SK-N-SH (cell line): ENCODE data around the gene DMRT2. TPM values are rescaled to one million over a fixed set of nuclear protein-coding genes. Genes with fewer than 3 reads are reported as not detected.

Experiments used
- CTCF ChIA-PET: fragments of 300-600, 350-600 bp; formaldehyde crosslinking; extraction: SDS; loops from one replicate; lab custom pipeline; 2021; lab: Yijun Ruan, JAX
- POLR2A ChIA-PET: fragments of 350-600 bp; sonication (Branson Sonifier 250); formaldehyde crosslinking; extraction: SDS; loops from one replicate; lab custom pipeline; 2020; ENCODE audit warnings: antibody characterized with exemption, inconsistent platforms; lab: Yijun Ruan, JAX
- DNase-seq: peaks from one replicate; pipeline ENCODE4 v3.0.0; 2012
- H2AFZ ChIP-seq: fragments of 200-600 bp; sonication (generic); 2 replicates; pipeline ENCODE4 v1.8.1; 2016; ENCODE audit warnings: antibody characterized with exemption, mild to moderate bottlenecking, low read depth
- H3F3A ChIP-seq: fragments of 200-600 bp; sonication (generic); replicated peaks from 2 replicates; pipeline ENCODE3; 2016; ENCODE audit warnings: antibody characterized with exemption, mild to moderate bottlenecking; ENCODE audit not compliant: insufficient read depth
- H3K27ac ChIP-seq, 2 experiments: fragments of 200-500 bp in 1 of 2; fragments of 200-600 bp in 1 of 2; sonication (Bioruptor generic) in 1 of 2; sonication (generic), shearing (Covaris generic) in 1 of 2; 2 replicates each; pipeline versions ENCODE4 v1.5.1 to v1.6.1; 2014 to 2016; ENCODE audit warnings: low read depth in 2 of 2, inconsistent platforms in 1 of 2, low read length in 1 of 2, mild to moderate bottlenecking in 1 of 2, mixed read lengths in 1 of 2
- H3K27me3 ChIP-seq: fragments of 200-600 bp; sonication (generic), shearing (Covaris generic); 2 replicates; pipeline ENCODE4 v1.6.1; 2016; ENCODE audit warnings: mixed run types; ENCODE audit not compliant: insufficient read depth
- H3K36me3 ChIP-seq, 2 experiments: fragments of 200-500 bp in 1 of 2; fragments of 200-600 bp in 1 of 2; sonication (Bioruptor generic) in 1 of 2; sonication (generic) in 1 of 2; replicated peaks in 1 of 2; 2 replicates each; pipeline versions ENCODE3 to v1.5.1; 2014 to 2016; ENCODE audit warnings: low read length in 1 of 2, mild to moderate bottlenecking in 1 of 2; ENCODE audit not compliant: insufficient read depth in 2 of 2, control insufficient read depth in 1 of 2
- H3K4me1 ChIP-seq, 2 experiments: fragments of 200-500 bp in 1 of 2; fragments of 200-600 bp in 1 of 2; sonication (Bioruptor generic) in 1 of 2; sonication (generic), shearing (Covaris generic) in 1 of 2; 2 replicates each; pipeline versions ENCODE4 v1.5.1 to v1.6.1; 2014 to 2016; ENCODE audit warnings: low read depth in 1 of 2, low read length in 1 of 2, mixed run types in 1 of 2; ENCODE audit not compliant: insufficient read depth in 2 of 2, control insufficient read depth in 1 of 2
- H3K4me2 ChIP-seq: fragments of 200-600 bp; sonication (generic), shearing (Covaris generic); 2 replicates; pipeline ENCODE4 v1.6.1; 2017; ENCODE audit warnings: mixed run types
- H3K4me3 ChIP-seq, 2 experiments: fragments of 200-500 bp in 1 of 2; fragments of 200-600 bp in 1 of 2; sonication (Bioruptor generic) in 1 of 2; sonication (generic), shearing (Covaris generic) in 1 of 2; 2 replicates each; pipeline versions ENCODE4 v1.5.1 to v1.8.1; 2014 to 2016; ENCODE audit warnings: low read depth in 2 of 2, inconsistent platforms in 1 of 2, low read length in 1 of 2, mild to moderate bottlenecking in 1 of 2, mixed read lengths in 1 of 2, moderate library complexity in 1 of 2
- H3K79me2 ChIP-seq: fragments of 200-600 bp; sonication (generic); 2 replicates; pipeline ENCODE4 v1.8.1; 2017; ENCODE audit warnings: mild to moderate bottlenecking; ENCODE audit not compliant: insufficient read depth
- H3K9ac ChIP-seq: fragments of 200-600 bp; sonication (generic); 2 replicates; pipeline ENCODE4 v1.6.1; 2017; ENCODE audit warnings: mixed run types
- H3K9me2 ChIP-seq: fragments of 200-600 bp; sonication (generic); 2 replicates; pipeline ENCODE4 v1.6.1; 2017; ENCODE audit warnings: mixed run types
- H3K9me3 ChIP-seq: fragments of 200-600 bp; sonication (generic); 2 replicates; pipeline ENCODE4 v1.6.1; 2017; ENCODE audit warnings: mixed run types, mild to moderate bottlenecking, moderate library complexity
- H4K20me1 ChIP-seq: fragments of 200-600 bp; sonication (generic); 2 replicates; pipeline ENCODE4 v1.6.1; 2017; ENCODE audit warnings: mild to moderate bottlenecking, mixed run types; ENCODE audit not compliant: insufficient read depth
- CHD2 ChIP-seq: fragments of 150-350 bp; IDR thresholded peaks from 2 replicates; pipeline ENCODE4 v1.6.1; 2018; ENCODE audit warnings: low read length; ENCODE audit not compliant: partially characterized antibody
- EP300 ChIP-seq, 2 experiments: IDR thresholded peaks; 2 replicates each; pipeline versions ENCODE4 v1.4.0 to v1.6.1; 2012; ENCODE audit warnings: borderline replicate concordance in 1 of 2, low read depth in 1 of 2, low read length in 1 of 2
- FOXJ3 ChIP-seq: sonication (generic); formaldehyde crosslinking; IDR thresholded peaks from 2 replicates; pipeline ENCODE4 v1.5.1; 2020; ENCODE audit warnings: mild to moderate bottlenecking, missing genetic modification reagents
- FOXM1 ChIP-seq: IDR thresholded peaks from 2 replicates; pipeline ENCODE4 v1.4.0; 2012; ENCODE audit warnings: low read depth, mild to moderate bottlenecking
- GABPA ChIP-seq: IDR thresholded peaks from 2 replicates; pipeline ENCODE4 v1.4.0; 2012; ENCODE audit warnings: low read depth, mild to moderate bottlenecking
- GATA2 ChIP-seq: sonication (generic); formaldehyde crosslinking; IDR thresholded peaks from 2 replicates; pipeline ENCODE4 v1.5.0; 2020; ENCODE audit warnings: mild to moderate bottlenecking, missing genetic modification reagents
- MEF2A ChIP-seq: IDR thresholded peaks from 2 replicates; pipeline ENCODE4 v1.4.0; 2012; ENCODE audit warnings: low read depth, borderline replicate concordance
- MXI1 ChIP-seq: IDR thresholded peaks from 2 replicates; pipeline ENCODE4 v1.6.1; 2012; ENCODE audit warnings: mild to moderate bottlenecking, low read depth, low read length, improper control_type of control experiment
- NRF1 ChIP-seq: IDR thresholded peaks from 2 replicates; pipeline ENCODE4 v1.6.1; 2012; ENCODE audit warnings: low read depth, mild to moderate bottlenecking, low read length
- POLR2AphosphoS5 ChIP-seq: IDR thresholded peaks from 2 replicates; pipeline ENCODE4 v1.6.1; 2012; ENCODE audit warnings: low read depth, low read length
- RAD21 ChIP-seq: IDR thresholded peaks from 2 replicates; pipeline ENCODE4 v1.6.1; 2012; ENCODE audit warnings: mild to moderate bottlenecking, low read length
- RFX5 ChIP-seq: IDR thresholded peaks from 2 replicates; pipeline ENCODE4 v1.6.1; 2012; ENCODE audit warnings: mild to moderate bottlenecking, improper control_type of control experiment, low read length
- SIN3A ChIP-seq: IDR thresholded peaks from 2 replicates; pipeline ENCODE4 v1.6.1; 2012; ENCODE audit warnings: low read depth, mild to moderate bottlenecking, low read length, moderate library complexity, borderline replicate concordance
- SMC3 ChIP-seq: IDR thresholded peaks from 2 replicates; pipeline ENCODE4 v1.6.1; 2012; ENCODE audit warnings: low read depth, low read length, improper control_type of control experiment
- TAF1 ChIP-seq: IDR thresholded peaks from 2 replicates; pipeline ENCODE4 v1.6.1; 2012; ENCODE audit warnings: low read depth, mild to moderate bottlenecking, low read length, moderate library complexity, borderline replicate concordance
- YY1 ChIP-seq: IDR thresholded peaks from 2 replicates; pipeline ENCODE4 v1.4.0; 2012; ENCODE audit warnings: low read depth, mild to moderate bottlenecking
- WGBS: methylation state at CpG from one replicate; pipeline ENCODE4 v1.1.6; 2017; ENCODE audit warnings: low lambda C conversion rate; 5-methylcytosine and 5-hydroxymethylcytosine counted together
- polyA plus RNA-seq, 3 experiments: library from polyadenylated mRNA; depleted of rRNA; stranded (reverse); fragments of >200 nt; gene quantifications; 2 replicates each; pipeline ENCODE4 v1.2.3, GENCODE V29; 2012
- TF ChIP-seq, protein P1 (sequence below): fragments of 150-350 bp; IDR thresholded peaks from 2 replicates; pipeline ENCODE4 v1.6.1; 2017; ENCODE audit warnings: antibody characterized with exemption, low read length, low read depth, borderline replicate concordance
- TF ChIP-seq, protein P2 (sequence below): IDR thresholded peaks from 2 replicates; pipeline ENCODE4 v1.4.0; 2012; ENCODE audit warnings: low read depth, borderline replicate concordance
- TF ChIP-seq, protein P3 (sequence below): fragments of 150-350 bp; IDR thresholded peaks from 2 replicates; pipeline ENCODE4 v1.6.1; 2016; ENCODE audit warnings: mild to moderate bottlenecking, low read depth, low read length
- TF ChIP-seq, protein P4 (sequence below): fragments of 200-600 bp; sonication (generic); IDR thresholded peaks from 2 replicates; pipeline ENCODE4 v1.6.1; 2017; ENCODE audit warnings: antibody characterized with exemption, mild to moderate bottlenecking, moderate library complexity

DMRT2 gene
- polyA plus RNA-seq, 1 of the 3 experiments (the other 2 are of a cell fraction): not detected

DNA sequence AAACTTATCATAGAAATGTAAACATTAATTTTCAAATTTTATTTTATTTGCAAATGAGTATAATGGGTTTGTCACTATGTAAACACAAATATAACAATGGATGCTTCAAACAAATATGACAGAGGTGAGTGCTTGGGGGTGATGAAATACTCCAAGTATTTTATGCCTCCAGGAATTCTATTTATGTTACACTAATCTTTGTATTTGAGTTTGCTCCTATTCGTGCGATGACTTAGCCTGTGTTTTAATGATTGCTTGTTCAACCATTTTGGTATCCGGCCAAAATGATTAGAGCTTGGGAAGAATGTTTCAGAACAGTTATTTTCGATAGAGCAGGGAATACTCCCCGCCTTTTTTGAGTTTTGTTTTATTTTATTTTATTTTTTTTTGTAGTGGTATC, 5.0 kb downstream of the DMRT2 start:
- Histone ChIP-seq H3K27me3 (peaks cover 42% of the 10 kb centered on the region), H3K9me2 (no peaks in the 10 kb centered on the region), H2AFZ (no peak overlapping the region), H3K79me2 (no peaks in the 10 kb centered on the region; the same call in 1 of the 2 replicates), H4K20me1 (no peaks in the 10 kb centered on the region), H3K9ac (no peak overlapping the region), H3K36me3 (no peaks in the 10 kb centered on the region), H3K27ac (no peak overlapping the region), H3K4me3 (no peak overlapping the region), H3F3A (no peaks in the 10 kb centered on the region), H3K4me2 (no peak overlapping the region), H3K4me1 (no peaks in the 10 kb centered on the region), H3K9me3 (no peaks in the 10 kb centered on the region)
- under 1% methylated on average over 5 of the region's 5 CpGs for WGBS
- POLR2A ChIA-PET: no interaction called here
- DNase-seq: no peak
- TF ChIP-seq SIN3A (no peak), EP300 (IDR thresholded peaks at IDR 0.05; ENCODE audit: borderline replicate concordance in 1 of 2, low read depth in 1 of 2, low read length in 1 of 2) (no peak), CHD2 (no peak), RFX5 (no peak), MEF2A (no peak), YY1 (no peak), TAF1 (no peak), FOXJ3 (CRISPR knock-in tag) (no peak), SMC3 (no peak), FOXM1 (no peak), MXI1 (no peak), GABPA (no peak), POLR2AphosphoS5 (no peak), GATA2 (no peak), NRF1 (no peak), RAD21 (no peak)
- TF ChIP-seq, protein P1, sequence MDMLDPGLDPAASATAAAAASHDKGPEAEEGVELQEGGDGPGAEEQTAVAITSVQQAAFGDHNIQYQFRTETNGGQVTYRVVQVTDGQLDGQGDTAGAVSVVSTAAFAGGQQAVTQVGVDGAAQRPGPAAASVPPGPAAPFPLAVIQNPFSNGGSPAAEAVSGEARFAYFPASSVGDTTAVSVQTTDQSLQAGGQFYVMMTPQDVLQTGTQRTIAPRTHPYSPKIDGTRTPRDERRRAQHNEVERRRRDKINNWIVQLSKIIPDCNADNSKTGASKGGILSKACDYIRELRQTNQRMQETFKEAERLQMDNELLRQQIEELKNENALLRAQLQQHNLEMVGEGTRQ: no peak
- TF ChIP-seq, protein P2, sequence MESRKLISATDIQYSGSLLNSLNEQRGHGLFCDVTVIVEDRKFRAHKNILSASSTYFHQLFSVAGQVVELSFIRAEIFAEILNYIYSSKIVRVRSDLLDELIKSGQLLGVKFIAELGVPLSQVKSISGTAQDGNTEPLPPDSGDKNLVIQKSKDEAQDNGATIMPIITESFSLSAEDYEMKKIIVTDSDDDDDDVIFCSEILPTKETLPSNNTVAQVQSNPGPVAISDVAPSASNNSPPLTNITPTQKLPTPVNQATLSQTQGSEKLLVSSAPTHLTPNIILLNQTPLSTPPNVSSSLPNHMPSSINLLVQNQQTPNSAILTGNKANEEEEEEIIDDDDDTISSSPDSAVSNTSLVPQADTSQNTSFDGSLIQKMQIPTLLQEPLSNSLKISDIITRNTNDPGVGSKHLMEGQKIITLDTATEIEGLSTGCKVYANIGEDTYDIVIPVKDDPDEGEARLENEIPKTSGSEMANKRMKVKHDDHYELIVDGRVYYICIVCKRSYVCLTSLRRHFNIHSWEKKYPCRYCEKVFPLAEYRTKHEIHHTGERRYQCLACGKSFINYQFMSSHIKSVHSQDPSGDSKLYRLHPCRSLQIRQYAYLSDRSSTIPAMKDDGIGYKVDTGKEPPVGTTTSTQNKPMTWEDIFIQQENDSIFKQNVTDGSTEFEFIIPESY: no peak
- TF ChIP-seq, protein P3, sequence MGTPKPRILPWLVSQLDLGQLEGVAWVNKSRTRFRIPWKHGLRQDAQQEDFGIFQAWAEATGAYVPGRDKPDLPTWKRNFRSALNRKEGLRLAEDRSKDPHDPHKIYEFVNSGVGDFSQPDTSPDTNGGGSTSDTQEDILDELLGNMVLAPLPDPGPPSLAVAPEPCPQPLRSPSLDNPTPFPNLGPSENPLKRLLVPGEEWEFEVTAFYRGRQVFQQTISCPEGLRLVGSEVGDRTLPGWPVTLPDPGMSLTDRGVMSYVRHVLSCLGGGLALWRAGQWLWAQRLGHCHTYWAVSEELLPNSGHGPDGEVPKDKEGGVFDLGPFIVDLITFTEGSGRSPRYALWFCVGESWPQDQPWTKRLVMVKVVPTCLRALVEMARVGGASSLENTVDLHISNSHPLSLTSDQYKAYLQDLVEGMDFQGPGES: no peak
- TF ChIP-seq, protein P4, sequence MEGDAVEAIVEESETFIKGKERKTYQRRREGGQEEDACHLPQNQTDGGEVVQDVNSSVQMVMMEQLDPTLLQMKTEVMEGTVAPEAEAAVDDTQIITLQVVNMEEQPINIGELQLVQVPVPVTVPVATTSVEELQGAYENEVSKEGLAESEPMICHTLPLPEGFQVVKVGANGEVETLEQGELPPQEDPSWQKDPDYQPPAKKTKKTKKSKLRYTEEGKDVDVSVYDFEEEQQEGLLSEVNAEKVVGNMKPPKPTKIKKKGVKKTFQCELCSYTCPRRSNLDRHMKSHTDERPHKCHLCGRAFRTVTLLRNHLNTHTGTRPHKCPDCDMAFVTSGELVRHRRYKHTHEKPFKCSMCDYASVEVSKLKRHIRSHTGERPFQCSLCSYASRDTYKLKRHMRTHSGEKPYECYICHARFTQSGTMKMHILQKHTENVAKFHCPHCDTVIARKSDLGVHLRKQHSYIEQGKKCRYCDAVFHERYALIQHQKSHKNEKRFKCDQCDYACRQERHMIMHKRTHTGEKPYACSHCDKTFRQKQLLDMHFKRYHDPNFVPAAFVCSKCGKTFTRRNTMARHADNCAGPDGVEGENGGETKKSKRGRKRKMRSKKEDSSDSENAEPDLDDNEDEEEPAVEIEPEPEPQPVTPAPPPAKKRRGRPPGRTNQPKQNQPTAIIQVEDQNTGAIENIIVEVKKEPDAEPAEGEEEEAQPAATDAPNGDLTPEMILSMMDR: no peak
- CTCF ChIA-PET: no interaction called here
